ENCODE data around the gene TBC1D10A.
A peak's percentile ranks its signal among the peaks of the same experiment; 100 is the strongest.

TBC1D10A gene

DNA sequence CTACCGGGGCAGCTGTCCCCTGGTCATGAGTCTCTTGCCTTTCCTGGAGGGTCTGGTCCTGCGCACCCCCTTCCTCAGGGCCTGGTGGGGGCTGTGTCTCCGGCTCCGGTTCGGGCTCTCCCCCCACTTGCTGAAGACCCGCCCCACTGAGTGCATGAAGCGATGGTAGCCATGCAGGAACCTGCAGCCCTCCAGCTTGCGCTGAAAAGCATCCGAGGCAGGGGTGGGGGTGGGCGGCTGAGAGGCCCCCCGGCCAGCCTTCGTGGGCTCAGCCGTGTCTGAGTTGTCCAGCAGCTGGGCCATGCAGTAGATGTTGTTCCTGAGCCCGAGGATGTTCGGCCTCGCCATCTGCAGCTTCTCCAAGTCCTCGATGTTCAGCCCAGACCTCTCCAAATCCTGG lies 62.9 kb downstream of the TBC1D10A start:
- H3K4me1 ChIP-seq (ENCODE audit: insufficient read depth, poor library complexity, severe bottlenecking): peaks cover 3% of the 10 kb centered on the region
- no peaks in the 10 kb centered on the region for H3K36me3 ChIP-seq (ENCODE audit: low read depth)
- no peak for DNase-seq (ENCODE audit: low spot score)
- TF ChIP-seq, protein P1, sequence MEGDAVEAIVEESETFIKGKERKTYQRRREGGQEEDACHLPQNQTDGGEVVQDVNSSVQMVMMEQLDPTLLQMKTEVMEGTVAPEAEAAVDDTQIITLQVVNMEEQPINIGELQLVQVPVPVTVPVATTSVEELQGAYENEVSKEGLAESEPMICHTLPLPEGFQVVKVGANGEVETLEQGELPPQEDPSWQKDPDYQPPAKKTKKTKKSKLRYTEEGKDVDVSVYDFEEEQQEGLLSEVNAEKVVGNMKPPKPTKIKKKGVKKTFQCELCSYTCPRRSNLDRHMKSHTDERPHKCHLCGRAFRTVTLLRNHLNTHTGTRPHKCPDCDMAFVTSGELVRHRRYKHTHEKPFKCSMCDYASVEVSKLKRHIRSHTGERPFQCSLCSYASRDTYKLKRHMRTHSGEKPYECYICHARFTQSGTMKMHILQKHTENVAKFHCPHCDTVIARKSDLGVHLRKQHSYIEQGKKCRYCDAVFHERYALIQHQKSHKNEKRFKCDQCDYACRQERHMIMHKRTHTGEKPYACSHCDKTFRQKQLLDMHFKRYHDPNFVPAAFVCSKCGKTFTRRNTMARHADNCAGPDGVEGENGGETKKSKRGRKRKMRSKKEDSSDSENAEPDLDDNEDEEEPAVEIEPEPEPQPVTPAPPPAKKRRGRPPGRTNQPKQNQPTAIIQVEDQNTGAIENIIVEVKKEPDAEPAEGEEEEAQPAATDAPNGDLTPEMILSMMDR (IDR thresholded peaks at IDR 0.05; ENCODE audit: poor library complexity, severe bottlenecking): no peak
- H3K4me3 ChIP-seq (ENCODE audit: severe bottlenecking): no peak overlapping the region
- H3K27ac ChIP-seq (ENCODE audit: poor library complexity, severe bottlenecking): no peak overlapping the region
- H3K27me3 ChIP-seq (ENCODE audit: insufficient read depth, poor library complexity, severe bottlenecking): no peaks in the 10 kb centered on the region
- no peaks in the 10 kb centered on the region for H3K9me3 ChIP-seq (ENCODE audit: severe bottlenecking)
- no peak for ATAC-seq (ENCODE audit: low read depth)

DNA sequence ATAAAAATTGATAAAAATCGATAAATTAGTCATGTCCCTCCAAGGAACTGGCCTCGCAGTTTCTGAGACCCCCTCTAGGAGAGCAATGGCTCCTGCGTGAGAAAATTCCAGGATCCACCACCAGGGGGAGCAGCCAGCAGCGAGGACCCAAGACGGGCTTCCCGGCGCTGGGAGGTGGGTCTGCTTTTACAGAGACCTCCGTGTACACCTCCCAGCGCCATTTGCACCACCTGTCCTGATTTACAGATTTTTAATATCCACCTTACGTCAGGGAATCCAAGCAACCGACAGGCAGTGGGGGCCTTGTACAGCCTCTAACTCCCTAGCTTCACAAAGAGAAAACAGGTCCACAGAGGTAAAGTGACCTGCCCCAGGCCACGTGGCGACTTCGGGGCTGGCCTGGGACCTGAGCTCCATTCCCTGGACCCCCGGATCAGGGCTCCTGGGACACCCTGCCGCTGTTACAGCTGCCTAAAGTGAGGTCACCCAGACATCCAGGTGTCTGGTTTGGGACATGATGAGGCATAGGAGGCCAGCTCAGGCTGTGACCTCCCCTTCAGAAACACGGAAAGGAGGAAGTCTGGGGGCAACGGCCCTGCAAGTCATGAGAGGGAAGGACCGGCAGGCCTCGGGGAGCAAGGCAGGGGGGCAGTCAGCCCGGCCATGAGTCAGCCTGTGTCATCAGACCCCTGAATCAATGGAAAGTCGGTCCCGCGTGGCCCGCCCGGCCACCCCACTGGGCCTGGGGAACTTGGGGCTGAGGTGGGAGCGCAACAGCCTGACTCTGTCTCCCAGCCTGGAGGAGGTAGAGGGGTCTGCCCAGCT lies 63.6 kb downstream of the TBC1D10A start:
- no peak for DNase-seq (ENCODE audit: low spot score)
- ATAC-seq (ENCODE audit: low read depth): peak; percentile 51
- no peaks in the 10 kb centered on the region for H3K9me3 ChIP-seq (ENCODE audit: severe bottlenecking)

DNA sequence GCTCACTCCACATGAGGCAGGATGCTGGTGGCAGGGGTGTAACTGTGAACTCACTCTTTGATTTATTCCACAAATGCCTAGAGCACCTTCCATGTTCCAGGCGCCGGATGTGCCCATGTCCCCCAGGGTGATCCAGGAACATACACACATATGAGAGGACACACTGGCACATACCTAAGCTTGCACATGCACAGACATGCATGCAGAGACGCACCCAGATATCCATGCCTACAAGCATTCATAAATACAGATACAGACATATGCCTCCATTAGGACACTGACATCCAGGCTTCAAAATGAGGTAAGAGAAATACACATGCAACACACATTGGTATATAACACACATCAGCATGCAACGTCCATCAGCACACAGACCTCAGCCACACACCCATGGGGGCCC lies 64.6 kb downstream of the TBC1D10A start:
- ATAC-seq (ENCODE audit: low read depth) (no peak), DNase-seq (ENCODE audit: low spot score) (no peak)
- Histone ChIP-seq H3K27ac (ENCODE audit: poor library complexity, severe bottlenecking) (no peak overlapping the region), H3K36me3 (ENCODE audit: low read depth) (no peaks in the 10 kb centered on the region), H3K4me3 (ENCODE audit: severe bottlenecking) (no peak overlapping the region), H3K9me3 (ENCODE audit: severe bottlenecking) (no peaks in the 10 kb centered on the region), H3K4me1 (ENCODE audit: insufficient read depth, poor library complexity, severe bottlenecking) (peaks cover 3% of the 10 kb centered on the region), H3K27me3 (ENCODE audit: insufficient read depth, poor library complexity, severe bottlenecking) (no peaks in the 10 kb centered on the region)
- TF ChIP-seq, protein P1 (IDR thresholded peaks at IDR 0.05; ENCODE audit: poor library complexity, severe bottlenecking): no peak

More for the DNA sequence above, 63.6 kb downstream of the TBC1D10A start:
- no peak overlapping the region for H3K27ac ChIP-seq (ENCODE audit: poor library complexity, severe bottlenecking)
- TF ChIP-seq, protein P1 (IDR thresholded peaks at IDR 0.05; ENCODE audit: poor library complexity, severe bottlenecking): peak; percentile 97
- H3K36me3 ChIP-seq (ENCODE audit: low read depth): no peaks in the 10 kb centered on the region
- H3K4me1 ChIP-seq (ENCODE audit: insufficient read depth, poor library complexity, severe bottlenecking): peaks cover 3% of the 10 kb centered on the region
- H3K27me3 ChIP-seq (ENCODE audit: insufficient read depth, poor library complexity, severe bottlenecking): no peaks in the 10 kb centered on the region
- H3K4me3 ChIP-seq (ENCODE audit: severe bottlenecking): no peak overlapping the region

DNA sequence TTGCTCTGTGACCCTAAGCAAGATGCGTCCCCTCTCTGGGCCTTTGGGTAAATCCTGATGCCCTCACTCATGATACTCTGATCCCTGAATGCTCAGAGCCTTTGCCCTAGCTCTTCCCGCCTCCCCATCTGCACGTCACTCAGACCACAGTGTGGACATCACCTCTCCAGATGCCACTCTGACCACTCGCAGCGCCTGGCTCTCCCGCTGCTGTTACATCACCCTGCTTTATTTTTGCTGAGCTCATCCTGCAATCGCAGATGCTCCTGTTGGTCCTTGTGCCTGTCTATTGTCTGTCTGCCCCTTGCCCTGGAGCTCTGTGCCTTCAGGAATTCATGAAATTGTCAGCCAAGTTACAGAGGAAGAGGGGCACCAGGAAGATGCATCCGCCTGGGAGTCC lies 65.6 kb downstream of the TBC1D10A start:
- Histone ChIP-seq H3K4me3 (ENCODE audit: severe bottlenecking) (no peak overlapping the region), H3K27ac (ENCODE audit: poor library complexity, severe bottlenecking) (no peak overlapping the region), H3K36me3 (ENCODE audit: low read depth) (no peaks in the 10 kb centered on the region), H3K27me3 (ENCODE audit: insufficient read depth, poor library complexity, severe bottlenecking) (no peaks in the 10 kb centered on the region), H3K4me1 (ENCODE audit: insufficient read depth, poor library complexity, severe bottlenecking) (peaks cover 3% of the 10 kb centered on the region), H3K9me3 (ENCODE audit: severe bottlenecking) (no peaks in the 10 kb centered on the region)
- DNase-seq (ENCODE audit: low spot score): no peak
- TF ChIP-seq, protein P1 (IDR thresholded peaks at IDR 0.05; ENCODE audit: poor library complexity, severe bottlenecking): no peak
- ATAC-seq (ENCODE audit: low read depth): no peak

DNA sequence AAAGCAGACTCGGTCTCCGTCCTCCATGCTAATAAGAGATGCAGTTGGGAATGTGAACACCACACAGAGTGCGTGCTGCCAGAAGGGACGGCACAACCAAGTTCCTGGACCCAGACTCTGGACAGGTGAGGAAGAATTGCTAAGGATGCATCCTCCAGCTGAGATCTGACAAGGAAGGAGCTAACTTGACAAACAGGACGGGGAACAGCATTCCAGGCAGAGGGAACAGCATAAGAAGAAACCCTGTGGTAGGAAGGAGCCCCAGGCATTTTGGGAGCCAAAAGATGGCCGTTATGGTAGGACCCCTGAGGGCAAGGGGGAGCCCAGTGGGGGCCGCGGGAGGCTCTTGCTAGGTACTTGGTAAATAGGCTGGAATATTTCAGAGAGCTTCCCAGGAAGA lies 66.1 kb downstream of the TBC1D10A start:
- no peaks in the 10 kb centered on the region for H3K9me3 ChIP-seq (ENCODE audit: severe bottlenecking)
- H3K27ac ChIP-seq (ENCODE audit: poor library complexity, severe bottlenecking): no peak overlapping the region
- TF ChIP-seq, protein P1 (IDR thresholded peaks at IDR 0.05; ENCODE audit: poor library complexity, severe bottlenecking): no peak
- no peak overlapping the region for H3K4me3 ChIP-seq (ENCODE audit: severe bottlenecking)
- no peak for ATAC-seq (ENCODE audit: low read depth)
- peaks cover 3% of the 10 kb centered on the region for H3K4me1 ChIP-seq (ENCODE audit: insufficient read depth, poor library complexity, severe bottlenecking)
- H3K36me3 ChIP-seq (ENCODE audit: low read depth): no peaks in the 10 kb centered on the region
- no peaks in the 10 kb centered on the region for H3K27me3 ChIP-seq (ENCODE audit: insufficient read depth, poor library complexity, severe bottlenecking)
- no peak for DNase-seq (ENCODE audit: low spot score)

All from RWPE2 (cell line).